Measurements from ENCODE around the gene CCDC12.

Gene CCDC12

GRCh38 chr3:46935168-46935858 lies 41.2 kb downstream of the CCDC12 start:
- Histone ChIP-seq H3K4me3 (peak overlapping the region; percentile 39), H3K27ac (peak overlapping the region; percentile 86 to 98)
- TF ChIP-seq, protein P1, sequence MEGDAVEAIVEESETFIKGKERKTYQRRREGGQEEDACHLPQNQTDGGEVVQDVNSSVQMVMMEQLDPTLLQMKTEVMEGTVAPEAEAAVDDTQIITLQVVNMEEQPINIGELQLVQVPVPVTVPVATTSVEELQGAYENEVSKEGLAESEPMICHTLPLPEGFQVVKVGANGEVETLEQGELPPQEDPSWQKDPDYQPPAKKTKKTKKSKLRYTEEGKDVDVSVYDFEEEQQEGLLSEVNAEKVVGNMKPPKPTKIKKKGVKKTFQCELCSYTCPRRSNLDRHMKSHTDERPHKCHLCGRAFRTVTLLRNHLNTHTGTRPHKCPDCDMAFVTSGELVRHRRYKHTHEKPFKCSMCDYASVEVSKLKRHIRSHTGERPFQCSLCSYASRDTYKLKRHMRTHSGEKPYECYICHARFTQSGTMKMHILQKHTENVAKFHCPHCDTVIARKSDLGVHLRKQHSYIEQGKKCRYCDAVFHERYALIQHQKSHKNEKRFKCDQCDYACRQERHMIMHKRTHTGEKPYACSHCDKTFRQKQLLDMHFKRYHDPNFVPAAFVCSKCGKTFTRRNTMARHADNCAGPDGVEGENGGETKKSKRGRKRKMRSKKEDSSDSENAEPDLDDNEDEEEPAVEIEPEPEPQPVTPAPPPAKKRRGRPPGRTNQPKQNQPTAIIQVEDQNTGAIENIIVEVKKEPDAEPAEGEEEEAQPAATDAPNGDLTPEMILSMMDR (IDR thresholded peaks at IDR 0.05) = peak; percentile 47
- peak; percentile 97 for DNase-seq (ENCODE audit: low spot score)

GRCh38 chr3:46934498-46935167 lies 41.9 kb downstream of the CCDC12 start:
- H3K27ac ChIP-seq = peak overlapping the region; percentile 86 to 98
- peak overlapping the region; percentile 39 for H3K4me3 ChIP-seq
- no peak for DNase-seq (ENCODE audit: low spot score)
- TF ChIP-seq, protein P1 (IDR thresholded peaks at IDR 0.05) = no peak

GRCh38 chr3:46934072-46934471 lies 42.5 kb downstream of the CCDC12 start:
- Histone ChIP-seq H3K4me3 (no peak overlapping the region), H3K27ac (peak overlapping the region; percentile 86 to 98)
- DNase-seq (ENCODE audit: low spot score) = no peak
- TF ChIP-seq, protein P1 (IDR thresholded peaks at IDR 0.05) = no peak

DNA sequence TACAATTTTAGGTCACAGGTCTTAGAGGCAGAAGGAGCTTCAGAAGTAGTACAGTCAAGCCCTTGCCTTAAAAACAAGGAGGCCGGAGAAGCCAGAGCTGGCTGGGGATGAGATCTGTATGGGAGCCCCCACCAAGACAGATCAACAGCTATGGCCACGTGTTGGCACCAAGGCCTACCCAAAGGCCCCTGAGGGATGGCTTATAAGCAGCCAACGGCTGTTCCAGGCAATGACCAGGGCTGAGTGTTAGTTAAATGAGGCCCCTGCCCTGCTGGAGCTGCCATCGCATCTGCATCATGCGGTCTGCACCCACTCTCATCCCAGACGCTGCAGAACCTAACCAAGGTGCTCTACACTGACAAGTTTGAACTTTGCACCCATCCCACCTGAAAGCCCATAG lies 43.3 kb downstream of the CCDC12 start:
- peak overlapping the region; percentile 86 to 92 for H3K27ac ChIP-seq
- DNase-seq (ENCODE audit: low spot score) = no peak
- TF ChIP-seq, protein P1 (IDR thresholded peaks at IDR 0.05) = no peak
- no peak overlapping the region for H3K4me3 ChIP-seq

DNA sequence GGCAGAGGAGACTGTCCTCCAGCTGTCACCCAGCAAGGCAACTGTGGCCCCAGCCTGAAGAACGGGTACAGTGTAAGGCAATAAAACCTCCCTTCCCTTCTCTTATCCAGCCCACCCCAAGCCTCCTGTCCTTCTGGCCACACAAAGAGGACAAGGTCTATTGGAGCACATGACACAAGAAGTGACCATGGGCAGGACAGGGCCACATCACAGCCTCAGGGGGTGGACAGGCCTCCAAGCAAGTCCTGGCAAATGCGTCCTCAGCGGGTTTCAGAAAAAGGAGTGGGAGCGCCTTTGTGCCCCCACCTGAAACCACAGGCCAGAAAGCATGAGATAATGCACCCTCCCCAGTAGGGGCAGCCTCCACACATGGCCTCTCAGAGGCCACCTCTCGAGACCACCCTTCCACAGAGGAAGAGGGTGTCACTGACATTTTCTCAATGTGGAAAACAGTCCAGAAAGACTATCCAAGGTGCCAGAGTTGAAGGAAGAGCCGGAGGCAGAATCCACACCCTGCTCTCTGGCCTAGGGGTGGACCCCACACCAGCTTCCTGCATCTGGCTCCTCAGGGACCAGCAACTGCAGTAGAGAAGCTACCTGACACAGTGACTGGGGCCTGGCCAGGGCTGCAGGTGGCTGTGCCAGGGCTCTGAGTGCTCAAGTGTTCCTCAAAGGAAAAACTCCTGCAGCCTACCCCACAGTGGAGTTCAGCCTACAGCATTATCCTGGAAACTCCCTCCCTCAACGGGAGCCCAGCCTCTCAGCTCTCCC lies 43.9 kb downstream of the CCDC12 start:
- TF ChIP-seq, protein P1 (IDR thresholded peaks at IDR 0.05) = no peak
- Histone ChIP-seq H3K27ac (peak overlapping the region; percentile 86 to 92), H3K4me3 (no peak overlapping the region)
- no peak for DNase-seq (ENCODE audit: low spot score)

DNA sequence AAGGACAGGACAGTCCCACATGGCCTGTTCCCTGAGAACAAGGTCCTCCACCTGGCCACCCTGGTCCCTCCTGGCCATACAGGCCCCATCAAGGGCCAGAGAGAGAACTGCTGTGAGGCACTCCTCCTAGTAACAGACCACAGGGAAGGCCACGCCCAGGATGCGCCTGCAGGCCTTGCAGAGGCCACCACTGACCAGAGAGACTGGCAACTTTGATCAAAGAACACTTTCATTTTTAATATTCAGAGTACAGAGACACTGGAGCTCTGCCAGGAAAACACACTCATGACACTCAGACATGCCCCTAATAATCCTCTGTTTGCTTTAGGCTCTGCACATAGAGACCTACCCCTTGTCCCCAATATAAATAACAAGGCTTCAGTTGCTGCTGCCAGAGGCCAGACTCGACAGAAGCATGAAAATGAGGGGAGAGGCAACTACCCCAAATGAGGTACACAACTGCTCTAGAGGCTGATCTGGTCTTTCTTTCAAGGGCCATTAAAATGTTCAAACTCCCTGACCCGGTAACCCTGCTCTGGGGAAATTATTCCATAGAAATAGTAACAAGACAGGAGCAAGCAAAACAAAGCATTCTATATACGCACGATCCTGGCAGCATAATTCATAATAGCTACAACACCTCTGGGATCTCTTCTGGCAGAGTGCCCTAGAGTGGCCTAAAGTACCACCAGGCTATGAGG lies 44.8 kb downstream of the CCDC12 start:
- TF ChIP-seq, protein P1 (IDR thresholded peaks at IDR 0.05) = no peak
- DNase-seq (ENCODE audit: low spot score) = no peak
- Histone ChIP-seq H3K27ac (peak overlapping the region; percentile 86 to 92), H3K4me3 (peak overlapping the region; percentile 11)

All from coronary artery (tissue), 2 donors.